IMR-90 (cell line): Measurements from ENCODE around the gene ANKDD1A. TPM values are rescaled to one million over a fixed set of nuclear protein-coding genes. Genes with fewer than 3 reads are reported as not detected.
A peak's percentile ranks its signal among the peaks of the same experiment; 100 is the strongest.

Experiments used
- ATAC-seq: fragments of 200-7000 bp; cut with Tn5 transposase; 2 replicates; pipeline ENCODE4 v1.9.1; 2020; ENCODE audit warnings: low read depth, mild to moderate bottlenecking, moderate library complexity
- BruUV-seq: library from RNA; stranded (reverse); fragments of 400-500 nt; replicated peaks from 2 replicates; lab custom pipeline; 2021; lab: Mats Ljungman, UMichigan
- CTCF ChIA-PET: fragments of 300-600 bp; formaldehyde crosslinking; extraction: SDS; loops from one replicate; lab custom pipeline; 2021; ENCODE audit warnings: antibody characterized with exemption; lab: Yijun Ruan, JAX
- POLR2A ChIA-PET: fragments of 300-600 bp; sonication (Branson Sonifier 250); formaldehyde crosslinking; loops from one replicate; lab custom pipeline; 2022; ENCODE audit warnings: antibody characterized with exemption; ENCODE audit not compliant: unreplicated experiment; lab: Charles Lee
- DNase-seq: peaks from one replicate; pipeline ENCODE4 v3.0.0; 2013
- H2AFZ ChIP-seq: replicated peaks from 2 replicates; pipeline ENCODE3; 2013; ENCODE audit warnings: low read length, mild to moderate bottlenecking; ENCODE audit not compliant: poor library complexity
- H2AK5ac ChIP-seq: 2 replicates; pipeline ENCODE4 v1.6.1; 2013; ENCODE audit warnings: low read depth, low read length, inconsistent platforms
- H2AK9ac ChIP-seq: replicated peaks from 2 replicates; pipeline ENCODE3; 2013; ENCODE audit warnings: mild to moderate bottlenecking, low read depth, low read length, moderate library complexity; ENCODE audit not compliant: poor library complexity
- H2BK120ac ChIP-seq: 2 replicates; pipeline ENCODE4 v1.6.1; 2013; ENCODE audit warnings: low read depth, low read length, inconsistent platforms
- H2BK15ac ChIP-seq: 3 replicates; pipeline ENCODE4 v1.6.1; 2013; ENCODE audit warnings: low read depth, low read length, inconsistent platforms
- H2BK20ac ChIP-seq: 2 replicates; pipeline ENCODE4 v1.6.1; 2013; ENCODE audit warnings: low read depth, mild to moderate bottlenecking, inconsistent platforms, low read length, moderate library complexity
- H2BK5ac ChIP-seq: 2 replicates; pipeline ENCODE4 v1.6.1; 2013; ENCODE audit warnings: mild to moderate bottlenecking, low read depth, low read length, inconsistent platforms; ENCODE audit not compliant: poor library complexity, severe bottlenecking
- H3K14ac ChIP-seq: replicated peaks from 2 replicates; pipeline ENCODE4 v1.6.1; 2013; ENCODE audit warnings: low read depth, low read length, inconsistent platforms
- H3K18ac ChIP-seq: 2 replicates; pipeline ENCODE4 v1.6.1; 2013; ENCODE audit warnings: low read depth, low read length, control low read depth
- H3K23ac ChIP-seq: 2 replicates; pipeline ENCODE4 v1.6.1; 2013; ENCODE audit warnings: low read depth, low read length, inconsistent platforms
- H3K27ac ChIP-seq: 2 replicates; pipeline ENCODE4 v1.5.1; 2013; ENCODE audit warnings: mild to moderate bottlenecking, control low read depth, low read length; ENCODE audit not compliant: insufficient read depth
- H3K27me3 ChIP-seq: 2 replicates; pipeline ENCODE4 v1.6.1; 2013; ENCODE audit warnings: low read length; ENCODE audit not compliant: control insufficient read depth, insufficient read depth
- H3K36me3 ChIP-seq: 2 replicates; pipeline ENCODE4 v1.6.1; 2013; ENCODE audit warnings: low read length, mixed read lengths; ENCODE audit not compliant: control insufficient read depth, insufficient read depth
- H3K4ac ChIP-seq: 2 replicates; pipeline ENCODE4 v1.6.1; 2013; ENCODE audit warnings: low read depth, low read length, inconsistent platforms
- H3K4me1 ChIP-seq: 2 replicates; pipeline ENCODE4 v1.6.1; 2013; ENCODE audit warnings: low read length, mixed read lengths; ENCODE audit not compliant: control insufficient read depth, insufficient read depth
- H3K4me2 ChIP-seq: 2 replicates; pipeline ENCODE4 v1.6.1; 2013; ENCODE audit warnings: low read depth, mild to moderate bottlenecking, control low read depth, low read length, moderate library complexity
- H3K4me3 ChIP-seq: 2 replicates; pipeline ENCODE4 v1.5.1; 2013; ENCODE audit warnings: low read depth, mild to moderate bottlenecking, control low read depth, low read length, moderate library complexity; ENCODE audit not compliant: insufficient read depth
- H3K56ac ChIP-seq: 2 replicates; pipeline ENCODE4 v1.6.1; 2013; ENCODE audit warnings: low read length, inconsistent platforms; ENCODE audit not compliant: insufficient read depth; ENCODE audit errors: extremely low read depth
- H3K79me1 ChIP-seq, 2 experiments: 2 replicates each; pipeline ENCODE4 v1.6.1; 2013; ENCODE audit warnings: low read length in 2 of 2, inconsistent platforms in 1 of 2, low read depth in 1 of 2
- H3K9ac ChIP-seq: 2 replicates; pipeline ENCODE4 v1.6.1; 2013; ENCODE audit warnings: low read depth, low read length, control low read depth
- H3K9me1 ChIP-seq: 2 replicates; pipeline ENCODE4 v1.6.1; 2013; ENCODE audit warnings: low read length, inconsistent platforms; ENCODE audit not compliant: insufficient read depth
- H3K9me3 ChIP-seq: 2 replicates; pipeline ENCODE4 v1.6.1; 2013; ENCODE audit warnings: low read length; ENCODE audit not compliant: control insufficient read depth, insufficient read depth
- H4K20me1 ChIP-seq: 2 replicates; pipeline ENCODE4 v1.6.1; 2013; ENCODE audit warnings: low read length, inconsistent platforms; ENCODE audit not compliant: insufficient read depth
- H4K5ac ChIP-seq: 2 replicates; pipeline ENCODE4 v1.6.1; 2013; ENCODE audit warnings: mild to moderate bottlenecking, low read depth, low read length, control low read depth
- H4K8ac ChIP-seq, 2 experiments: 2 replicates each; pipeline ENCODE4 v1.6.1; 2013; ENCODE audit warnings: low read depth in 2 of 2, low read length in 2 of 2, control low read depth in 1 of 2, inconsistent platforms in 1 of 2
- H4K91ac ChIP-seq: 2 replicates; pipeline ENCODE4 v1.6.1; 2013; ENCODE audit warnings: low read depth, low read length, inconsistent platforms; ENCODE audit not compliant: insufficient read depth
- CEBPB ChIP-seq: IDR thresholded peaks from 2 replicates; pipeline ENCODE4 v1.6.1; 2012; ENCODE audit warnings: low read depth, low read length, improper control_type of control experiment
- FOS ChIP-seq: fragments of 150-350 bp; IDR thresholded peaks from 2 replicates; pipeline ENCODE4 v1.6.1; 2016; ENCODE audit warnings: low read depth, low read length
- MXI1 ChIP-seq: IDR thresholded peaks from 2 replicates; pipeline ENCODE4 v1.6.1; 2012; ENCODE audit warnings: low read depth, mild to moderate bottlenecking, low read length, moderate library complexity, borderline replicate concordance
- NFE2L2 ChIP-seq: fragments of 150-350 bp; IDR thresholded peaks from 2 replicates; pipeline ENCODE4 v1.6.1; 2016; ENCODE audit warnings: low read depth, mild to moderate bottlenecking, low read length
- POLR2A ChIP-seq: IDR thresholded peaks from 2 replicates; pipeline ENCODE4 v1.6.1; 2012; ENCODE audit warnings: mild to moderate bottlenecking, low read depth, low read length
- RAD21 ChIP-seq: IDR thresholded peaks from 2 replicates; pipeline ENCODE4 v1.6.1; 2012; ENCODE audit warnings: low read length, improper control_type of control experiment
- RFX5 ChIP-seq: IDR thresholded peaks from 2 replicates; pipeline ENCODE4 v1.8.0; 2012; ENCODE audit warnings: low read depth, mild to moderate bottlenecking, low read length, moderate library complexity
- SMC3 ChIP-seq: fragments of 150-350 bp; IDR thresholded peaks from 2 replicates; pipeline ENCODE4 v1.6.1; 2016; ENCODE audit warnings: low read depth, mild to moderate bottlenecking, antibody characterized with exemption, low read length, moderate library complexity
- WGBS, 2 experiments: methylation state at CpG; one replicate each; pipeline versions ENCODE4 v1.1.5 to v1.1.7; 2013; ENCODE audit warnings: missing lambda C conversion rate in 2 of 2; ENCODE audit not compliant: insufficient read length in 1 of 2; ENCODE audit errors: extremely low coverage in 2 of 2; 5-methylcytosine and 5-hydroxymethylcytosine counted together
- dilution Hi-C: fragments of 300-500 bp; cut with HindIII; formaldehyde crosslinking; loops from one replicate; pipeline ENCODE4 v1.14.3; 2018; ENCODE audit warnings: low sequenced_read_pairs; ENCODE audit not compliant: unreplicated experiment
- in situ Hi-C: fragments of 300-500 bp; cut with MboI; formaldehyde crosslinking; loops from 3 replicates; pipeline ENCODE4 v1.14.3; 2019; ENCODE audit warnings: low sequenced_read_pairs, inconsistent platforms, mixed read lengths
- intact Hi-C: fragments of 100-400 bp; cut with micrococcal nuclease; formaldehyde crosslinking; loops from 2 replicates; pipeline ENCODE4 v1.10.0; 2022
- polyA plus RNA-seq, 3 experiments: library from polyadenylated mRNA; depleted of rRNA; stranded (reverse); fragments of >200 nt; gene quantifications; 2 replicates each; pipeline ENCODE4 v1.2.3, GENCODE V29; 2012; ENCODE audit warnings: low replicate concordance in 1 of 3
- total RNA-seq: library from RNA; depleted of rRNA; stranded (reverse); fragments of >200 nt; gene quantifications from 2 replicates; pipeline ENCODE4 v1.2.3, GENCODE V29; 2012
- TF ChIP-seq, protein P1 (sequence below): fragments of 150-350 bp; IDR thresholded peaks from 2 replicates; pipeline ENCODE4 v1.6.1; 2016; ENCODE audit warnings: low read depth, mild to moderate bottlenecking, low read length, moderate library complexity, borderline replicate concordance
- TF ChIP-seq, protein P2 (sequence below): fragments of 150-350 bp; IDR thresholded peaks from 2 replicates; pipeline ENCODE4 v1.6.1; 2017; ENCODE audit warnings: mild to moderate bottlenecking, antibody characterized with exemption, low read length, low read depth
- TF ChIP-seq, protein P3 (sequence below): conservative IDR thresholded peaks from 2 replicates; pipeline ENCODE4 v1.5.1; 2012; ENCODE audit warnings: mild to moderate bottlenecking, low read depth, low read length, improper control_type of control experiment

ANKDD1A gene
- total and polyA plus RNA-seq, 2 of the 4 experiments (the other 2 are of a cell fraction) = 3.6 to 4.9 TPM

DNA sequence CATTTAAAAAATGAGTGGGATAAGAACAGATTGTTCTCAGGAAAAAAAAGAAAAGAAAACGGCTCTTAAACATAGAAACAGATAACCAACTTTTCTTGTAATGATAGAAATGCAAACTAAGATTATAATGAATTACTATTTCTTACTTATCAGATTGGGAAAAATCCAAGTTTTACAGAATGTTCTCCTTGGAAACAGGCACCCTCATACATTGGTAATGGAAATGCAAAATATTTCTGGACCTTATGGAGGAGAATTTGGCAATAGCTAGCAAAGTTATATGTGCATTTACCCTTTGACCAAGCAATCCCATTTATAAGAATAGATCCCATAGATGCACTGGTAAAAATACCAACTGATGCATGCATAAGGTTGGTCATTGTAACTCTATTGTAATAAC, 3.7 kb upstream of the ANKDD1A start:
- H3K79me1 ChIP-seq = peaks cover 5 to 9% of the 10 kb centered on the region in 2 experiments; a peak in 2 of 4 replicates
- no CpG with 5 or more reads among the region's 1 CpG for WGBS, 2 experiments
- 0 out of 2 replicates have a peak overlapping the region, but pooled peaks have one; percentile 6 for H3K23ac ChIP-seq
- H3K4me1 ChIP-seq = peaks cover 5% of the 10 kb centered on the region
- no peak overlapping the region for H2AFZ ChIP-seq
- H2BK20ac ChIP-seq = no peak overlapping the region
- no peak overlapping the region for H4K8ac ChIP-seq
- H4K5ac ChIP-seq = no peak overlapping the region
- POLR2A ChIA-PET = no interaction called here
- intact Hi-C loops (no loop called here), in situ Hi-C loops (loop anchor here (5.0 kb wide), 2 partner anchors 66 to 176 kb away; partner anchors contain the start of gene PLEKHO2), dilution Hi-C loops (no loop called here)
- no peak overlapping the region for H3K9ac ChIP-seq
- no peak overlapping the region for H2BK120ac ChIP-seq
- H3K9me3 ChIP-seq = no peaks in the 10 kb centered on the region
- no peak overlapping the region for H2AK9ac ChIP-seq
- no peak overlapping the region for H4K91ac ChIP-seq
- no peak overlapping the region for H2BK15ac ChIP-seq
- no peak for ATAC-seq
- no peaks in the 10 kb centered on the region for H3K36me3 ChIP-seq
- BruUV-seq = no TSS peak
- no peaks in the 10 kb centered on the region for H4K20me1 ChIP-seq
- H3K27me3 ChIP-seq = no peaks in the 10 kb centered on the region
- H3K4me2 ChIP-seq = no peak overlapping the region
- H3K18ac ChIP-seq = no peak overlapping the region
- CTCF ChIA-PET = interaction anchor here (0.6 kb wide), 2 partner anchors 114 to 1162 kb away, joined by 4 read pairs; no protein-coding TSS in a partner anchor
- no peak overlapping the region for H3K56ac ChIP-seq
- TF ChIP-seq, protein P1, sequence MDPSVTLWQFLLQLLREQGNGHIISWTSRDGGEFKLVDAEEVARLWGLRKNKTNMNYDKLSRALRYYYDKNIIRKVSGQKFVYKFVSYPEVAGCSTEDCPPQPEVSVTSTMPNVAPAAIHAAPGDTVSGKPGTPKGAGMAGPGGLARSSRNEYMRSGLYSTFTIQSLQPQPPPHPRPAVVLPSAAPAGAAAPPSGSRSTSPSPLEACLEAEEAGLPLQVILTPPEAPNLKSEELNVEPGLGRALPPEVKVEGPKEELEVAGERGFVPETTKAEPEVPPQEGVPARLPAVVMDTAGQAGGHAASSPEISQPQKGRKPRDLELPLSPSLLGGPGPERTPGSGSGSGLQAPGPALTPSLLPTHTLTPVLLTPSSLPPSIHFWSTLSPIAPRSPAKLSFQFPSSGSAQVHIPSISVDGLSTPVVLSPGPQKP = no peak
- no peak for TF ChIP-seq FOS
- no peak for TF ChIP-seq MXI1
- TF ChIP-seq POLR2A = no peak
- TF ChIP-seq, protein P2, sequence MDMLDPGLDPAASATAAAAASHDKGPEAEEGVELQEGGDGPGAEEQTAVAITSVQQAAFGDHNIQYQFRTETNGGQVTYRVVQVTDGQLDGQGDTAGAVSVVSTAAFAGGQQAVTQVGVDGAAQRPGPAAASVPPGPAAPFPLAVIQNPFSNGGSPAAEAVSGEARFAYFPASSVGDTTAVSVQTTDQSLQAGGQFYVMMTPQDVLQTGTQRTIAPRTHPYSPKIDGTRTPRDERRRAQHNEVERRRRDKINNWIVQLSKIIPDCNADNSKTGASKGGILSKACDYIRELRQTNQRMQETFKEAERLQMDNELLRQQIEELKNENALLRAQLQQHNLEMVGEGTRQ = no peak
- TF ChIP-seq, protein P3, sequence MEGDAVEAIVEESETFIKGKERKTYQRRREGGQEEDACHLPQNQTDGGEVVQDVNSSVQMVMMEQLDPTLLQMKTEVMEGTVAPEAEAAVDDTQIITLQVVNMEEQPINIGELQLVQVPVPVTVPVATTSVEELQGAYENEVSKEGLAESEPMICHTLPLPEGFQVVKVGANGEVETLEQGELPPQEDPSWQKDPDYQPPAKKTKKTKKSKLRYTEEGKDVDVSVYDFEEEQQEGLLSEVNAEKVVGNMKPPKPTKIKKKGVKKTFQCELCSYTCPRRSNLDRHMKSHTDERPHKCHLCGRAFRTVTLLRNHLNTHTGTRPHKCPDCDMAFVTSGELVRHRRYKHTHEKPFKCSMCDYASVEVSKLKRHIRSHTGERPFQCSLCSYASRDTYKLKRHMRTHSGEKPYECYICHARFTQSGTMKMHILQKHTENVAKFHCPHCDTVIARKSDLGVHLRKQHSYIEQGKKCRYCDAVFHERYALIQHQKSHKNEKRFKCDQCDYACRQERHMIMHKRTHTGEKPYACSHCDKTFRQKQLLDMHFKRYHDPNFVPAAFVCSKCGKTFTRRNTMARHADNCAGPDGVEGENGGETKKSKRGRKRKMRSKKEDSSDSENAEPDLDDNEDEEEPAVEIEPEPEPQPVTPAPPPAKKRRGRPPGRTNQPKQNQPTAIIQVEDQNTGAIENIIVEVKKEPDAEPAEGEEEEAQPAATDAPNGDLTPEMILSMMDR = no peak
- TF ChIP-seq RFX5 = no peak
- TF ChIP-seq SMC3 = no peak
- TF ChIP-seq CEBPB = no peak
- no peak for TF ChIP-seq RAD21
- TF ChIP-seq NFE2L2 = no peak
- H3K4ac ChIP-seq = no peak overlapping the region
- no peak overlapping the region for H2BK5ac ChIP-seq
- peaks cover 7% of the 10 kb centered on the region; the same call in 1 of the 2 replicates for H3K9me1 ChIP-seq
- H2AK5ac ChIP-seq = no peak overlapping the region
- DNase-seq = no peak
- H3K4me3 ChIP-seq = no peak overlapping the region
- no peak overlapping the region for H3K14ac ChIP-seq
- no peak overlapping the region for H3K27ac ChIP-seq
